Endothelial cell of umbilical vein (primary cell): ENCODE data around the gene CSF3. TPM values are rescaled to one million over a fixed set of nuclear protein-coding genes. Genes with fewer than 3 reads are reported as not detected.

Source experiments
- BruUV-seq: library from RNA; stranded (reverse); fragments of 400-500 nt; replicated peaks from 2 replicates; lab custom pipeline; 2021; lab: Mats Ljungman, UMichigan
- CTCF ChIA-PET: fragments of 300-600, 350-600 bp; sonication (Branson Sonifier 250); formaldehyde crosslinking; loops from one replicate; lab custom pipeline; 2021; ENCODE audit warnings: antibody characterized with exemption, inconsistent platforms; lab: Charles Lee
- POLR2A ChIA-PET: fragments of 300-600, 350-600 bp; sonication (Branson Sonifier 250); formaldehyde crosslinking; loops from one replicate; lab custom pipeline; 2021; ENCODE audit warnings: antibody characterized with exemption, inconsistent platforms; lab: Charles Lee
- DNase-seq: peaks from one replicate; pipeline ENCODE4 v3.0.0-alpha.2; 2011; ENCODE audit warnings: low read depth, low spot score
- FAIRE-seq: peaks from 2 replicates; lab custom pipeline; 2011; peaks lifted over from hg19 to GRCh38; lab: Jason Lieb, UNC
- H2AFZ ChIP-seq: 2 replicates; pipeline ENCODE4 v1.6.0; 2012; ENCODE audit warnings: low read depth, low read length, control low read depth, inconsistent platforms
- H3K27ac ChIP-seq: 2 replicates; pipeline ENCODE4 v1.5.1; 2011; ENCODE audit warnings: low read depth, mild to moderate bottlenecking, control low read depth, low read length, moderate library complexity; ENCODE audit not compliant: insufficient read depth
- H3K27me3 ChIP-seq, 2 experiments: 2 replicates each; pipeline versions ENCODE4 v1.6.0 to v1.6.1; 2011; ENCODE audit warnings: low read length in 2 of 2, mixed read lengths in 1 of 2; ENCODE audit not compliant: control insufficient read depth in 2 of 2, insufficient read depth in 2 of 2
- H3K36me3 ChIP-seq, 2 experiments: 2 replicates in 1 of 2; 3 replicates in 1 of 2; pipeline ENCODE4 v1.5.1; 2011; ENCODE audit warnings: low read length in 2 of 2, mild to moderate bottlenecking in 1 of 2, moderate library complexity in 1 of 2; ENCODE audit not compliant: control insufficient read depth in 2 of 2, insufficient read depth in 2 of 2; ENCODE audit errors: extremely low read depth in 1 of 2
- H3K4me1 ChIP-seq: 3 replicates; pipeline ENCODE4 v1.5.1; 2011; ENCODE audit warnings: mild to moderate bottlenecking, low read length; ENCODE audit not compliant: control insufficient read depth, insufficient read depth; ENCODE audit errors: extremely low read depth
- H3K4me2 ChIP-seq: 2 replicates; pipeline ENCODE4 v1.6.1; 2011; ENCODE audit warnings: low read length, control low read depth, mixed read lengths; ENCODE audit not compliant: insufficient read depth
- H3K4me3 ChIP-seq, 3 experiments: fragments of 200-600 bp in 1 of 3; sonication (generic), shearing (Covaris generic) in 1 of 3; replicated peaks in 1 of 3; 2 replicates each; pipeline ENCODE4 v1.5.1; 2011 to 2016; ENCODE audit warnings: control low read depth in 3 of 3, low read length in 3 of 3, mild to moderate bottlenecking in 2 of 3, inconsistent platforms in 1 of 3, low read depth in 1 of 3, moderate library complexity in 1 of 3; ENCODE audit not compliant: insufficient read depth in 1 of 3
- H3K79me2 ChIP-seq: 2 replicates; pipeline ENCODE4 v1.6.0; 2012; ENCODE audit warnings: low read length, inconsistent platforms; ENCODE audit not compliant: control insufficient read depth, insufficient read depth
- H3K9ac ChIP-seq: replicated peaks from 2 replicates; pipeline ENCODE3; 2011; ENCODE audit warnings: low read length, control low read depth; ENCODE audit not compliant: insufficient read depth; ENCODE audit errors: extremely low read depth
- H3K9me1 ChIP-seq: replicated peaks from 3 replicates; pipeline ENCODE4 v1.6.0; 2011; ENCODE audit warnings: mild to moderate bottlenecking, low read length; ENCODE audit not compliant: control insufficient read depth, insufficient read depth; ENCODE audit errors: extremely low read depth
- H3K9me3 ChIP-seq: replicated peaks from 2 replicates; pipeline ENCODE4 v1.5.1; 2012; ENCODE audit warnings: low read length, inconsistent platforms; ENCODE audit not compliant: control insufficient read depth, insufficient read depth
- H4K20me1 ChIP-seq: replicated peaks from 2 replicates; pipeline ENCODE3; 2011; ENCODE audit warnings: mild to moderate bottlenecking, low read length; ENCODE audit not compliant: control insufficient read depth, insufficient read depth; ENCODE audit errors: extremely low read depth
- CTCF ChIP-seq, 2 donors: IDR thresholded peaks; 1 replicate in 1 of 2; 2 replicates in 1 of 2; pipeline ENCODE4 v1.5.1; 2011; ENCODE audit warnings: low read length in 2 of 2, mild to moderate bottlenecking in 2 of 2, moderate library complexity in 2 of 2, control low read depth in 1 of 2, inconsistent platforms in 1 of 2, low read depth in 1 of 2; ENCODE audit not compliant: insufficient read depth in 1 of 2; ENCODE audit errors: extremely low read depth in 1 of 2
- EZH2 ChIP-seq: IDR thresholded peaks from 2 replicates; pipeline ENCODE4 v1.6.1; 2012; ENCODE audit warnings: borderline replicate concordance, low read depth, mild to moderate bottlenecking, moderate library complexity, low read length, inconsistent platforms; ENCODE audit not compliant: severe bottlenecking
- FOS ChIP-seq: IDR thresholded peaks from 2 replicates; pipeline ENCODE4 v1.6.1; 2011; ENCODE audit warnings: mild to moderate bottlenecking, low read length, moderate library complexity, borderline replicate concordance; ENCODE audit not compliant: insufficient read depth
- GATA2 ChIP-seq: IDR thresholded peaks from 2 replicates; pipeline ENCODE4 v1.7.0; 2011; ENCODE audit warnings: low read depth, mild to moderate bottlenecking, moderate library complexity, mixed read lengths, low read length; ENCODE audit not compliant: insufficient read length, insufficient read depth
- JUN ChIP-seq: IDR thresholded peaks from 2 replicates; pipeline ENCODE4 v1.6.1; 2011; ENCODE audit warnings: borderline replicate concordance, low read depth; ENCODE audit not compliant: insufficient read length, insufficient read depth
- MAX ChIP-seq: IDR thresholded peaks from 2 replicates; pipeline ENCODE4 v1.6.1; 2011; ENCODE audit not compliant: insufficient read depth, insufficient read length
- MYC ChIP-seq: IDR thresholded peaks from one replicate; pipeline ENCODE4 v1.6.1; 2011; ENCODE audit warnings: mild to moderate bottlenecking, low read depth, low read length
- POLR2A ChIP-seq: IDR thresholded peaks from 2 replicates; pipeline ENCODE4 v1.6.1; 2012; ENCODE audit warnings: low read depth, mild to moderate bottlenecking, control low read depth, low read length
- POLR2AphosphoS5 ChIP-seq: IDR thresholded peaks from 2 replicates; pipeline ENCODE4 v1.6.1; 2012; ENCODE audit warnings: low read depth, mild to moderate bottlenecking, control low read depth, low read length, moderate library complexity; ENCODE audit not compliant: insufficient read depth
- dilution Hi-C: fragments of 300-500 bp; cut with MboI; formaldehyde crosslinking; loops from one replicate; pipeline ENCODE4 v1.15.0; 2019; ENCODE audit warnings: low sequenced_read_pairs; ENCODE audit not compliant: extremely low pct_ligation_motif_present
- intact Hi-C: fragments of 100-400 bp; cut with micrococcal nuclease; formaldehyde crosslinking; loops from one replicate; pipeline ENCODE4 v1.10.0; 2022
- polyA plus RNA-seq, 4 experiments: library from polyadenylated mRNA; depleted of rRNA in 3 of 4; stranded (reverse) in 3 of 4; unstranded in 1 of 4; fragments of >200 nt; gene quantifications; 2 replicates each; pipeline versions ENCODE4 v1.2.1 to v1.2.3, GENCODE V29; 2011 to 2012; ENCODE audit warnings: missing spikeins in 1 of 4
- total RNA-seq: library from RNA; stranded (reverse); gene quantifications from 2 replicates; pipeline ENCODE4 v1.2.3, GENCODE V29; 2021

Gene CSF3
- total and polyA plus RNA-seq, 2 donors (not counting 3 experiments of a cell fraction or from before 2014, with no cell fraction given) = 1.0 to 2.9 TPM

- FAIRE-seq = no peak
- H3K9me3 ChIP-seq = no peaks in the 10 kb centered on the region
- no peaks in the 10 kb centered on the region for H3K79me2 ChIP-seq
- H3K4me2 ChIP-seq = no peak overlapping the region
- ChIA-PET POLR2A (no interaction called here), CTCF (no interaction called here)
- H3K9ac ChIP-seq = no peak overlapping the region
- peaks cover 13 to 55% of the 10 kb centered on the region in 2 experiments for H3K36me3 ChIP-seq
- H3K4me3 ChIP-seq = no peak overlapping the region
- H3K27ac ChIP-seq = no peak overlapping the region
- no TSS peak for BruUV-seq
- intact Hi-C loops (no loop called here), dilution Hi-C loops (no loop called here)
- DNase-seq = no peak
- no peaks in the 10 kb centered on the region for H4K20me1 ChIP-seq
- no peak overlapping the region for H2AFZ ChIP-seq
- TF ChIP-seq MAX (no peak), POLR2A (no peak), FOS (no peak), POLR2AphosphoS5 (no peak), GATA2 (no peak), MYC (no peak), EZH2 (no peak), JUN (no peak), CTCF (IDR thresholded peaks at IDR 0.05; ENCODE audit: extremely low read depth in 1 of 2, insufficient read depth in 1 of 2, low read depth in 1 of 2, low read length in 2 of 2) (no peak)
- no peaks in the 10 kb centered on the region for H3K4me1 ChIP-seq
- no peaks in the 10 kb centered on the region for H3K27me3 ChIP-seq
- no peaks in the 10 kb centered on the region for H3K9me1 ChIP-seq
Measured at GRCh38 chr17:39995438-39995837, 19.8 kb upstream of the CSF3 start.
